H1 (cell line): Measurements from ENCODE around the gene MKRN2OS. TPM values are rescaled to one million over a fixed set of nuclear protein-coding genes. Genes with fewer than 3 reads are reported as not detected.

Experiments used
- CTCF ChIA-PET: fragments of 300-600 bp; sonication (Branson Sonifier 250); formaldehyde crosslinking; loops from one replicate; lab custom pipeline; 2021; ENCODE audit not compliant: partially characterized antibody; lab: Charles Lee
- POLR2A ChIA-PET: fragments of 300-600 bp; sonication (Branson Sonifier 250); formaldehyde crosslinking; loops from one replicate; lab custom pipeline; 2021; ENCODE audit warnings: inconsistent platforms; ENCODE audit not compliant: partially characterized antibody; lab: Charles Lee
- DNase-seq, 2 experiments: peaks; one replicate each; pipeline versions ENCODE4 v3.0.0 to v3.0.0-alpha.2; 2010 to 2022; ENCODE audit warnings: low spot score in 2 of 2, low read depth in 1 of 2, mixed read lengths in 1 of 2
- FAIRE-seq: peaks from 2 replicates; lab custom pipeline; 2011; peaks lifted over from hg19 to GRCh38; lab: Jason Lieb, UNC
- H2AFZ ChIP-seq: 2 replicates; pipeline ENCODE4 v1.8.1; 2012; ENCODE audit warnings: low read length, inconsistent platforms
- H2AK5ac ChIP-seq: 2 replicates; pipeline ENCODE4 v1.6.1; 2013; ENCODE audit warnings: low read depth, low read length
- H2BK120ac ChIP-seq: replicated peaks from 2 replicates; pipeline ENCODE3; 2013; ENCODE audit warnings: low read depth, low read length, inconsistent platforms
- H2BK12ac ChIP-seq: 2 replicates; pipeline ENCODE4 v1.6.1; 2013; ENCODE audit warnings: low read depth, low read length
- H2BK15ac ChIP-seq: 2 replicates; pipeline ENCODE4 v1.6.1; 2013; ENCODE audit warnings: low read length
- H2BK20ac ChIP-seq: 2 replicates; pipeline ENCODE4 v1.6.1; 2013; ENCODE audit warnings: low read length
- H2BK5ac ChIP-seq: 2 replicates; pipeline ENCODE4 v1.6.1; 2013; ENCODE audit warnings: low read depth, low read length
- H3K14ac ChIP-seq: 2 replicates; pipeline ENCODE4 v1.6.1; 2013; ENCODE audit warnings: inconsistent platforms; ENCODE audit not compliant: insufficient read length
- H3K18ac ChIP-seq: 2 replicates; pipeline ENCODE4 v1.6.1; 2013; ENCODE audit warnings: low read length; ENCODE audit errors: extremely low read depth
- H3K23ac ChIP-seq: 2 replicates; pipeline ENCODE4 v1.6.1; 2013; ENCODE audit warnings: inconsistent platforms; ENCODE audit not compliant: insufficient read length
- H3K23me2 ChIP-seq: 2 replicates; pipeline ENCODE4 v1.6.1; 2013; ENCODE audit warnings: low read depth, low read length
- H3K27ac ChIP-seq: 2 replicates; pipeline ENCODE4 v1.6.1; 2011; ENCODE audit warnings: low read depth, low read length, inconsistent platforms
- H3K27me3 ChIP-seq, 4 experiments: replicated peaks in 1 of 4; 1 replicate in 1 of 4; 2 replicates in 3 of 4; pipeline versions ENCODE4 v1.6.1 to v1.8.1; 2011 to 2013; ENCODE audit warnings: low read length in 3 of 4, mild to moderate bottlenecking in 3 of 4, inconsistent platforms in 2 of 4, mixed read lengths in 2 of 4, moderate library complexity in 1 of 4; ENCODE audit not compliant: control insufficient read depth in 3 of 4, insufficient read depth in 3 of 4; ENCODE audit errors: extremely low read depth in 1 of 4
- H3K36me3 ChIP-seq, 4 experiments: 2 replicates each; pipeline versions ENCODE4 v1.6.1 to v1.8.1; 2011 to 2013; ENCODE audit warnings: mild to moderate bottlenecking in 4 of 4, low read length in 3 of 4, moderate library complexity in 2 of 4, control low read depth in 1 of 4, inconsistent platforms in 1 of 4; ENCODE audit not compliant: insufficient read depth in 4 of 4, control insufficient read depth in 2 of 4
- H3K4ac ChIP-seq: replicated peaks from 2 replicates; pipeline ENCODE3; 2013; ENCODE audit warnings: low read length, low read depth, mixed read lengths, inconsistent platforms; ENCODE audit not compliant: insufficient read length
- H3K4me1 ChIP-seq, 4 experiments: replicated peaks in 1 of 4; 1 replicate in 1 of 4; 2 replicates in 3 of 4; pipeline versions ENCODE4 v1.6.1 to v1.8.1; 2011 to 2013; ENCODE audit warnings: low read length in 3 of 4, inconsistent platforms in 2 of 4, mixed read lengths in 1 of 4; ENCODE audit not compliant: insufficient read depth in 4 of 4, control insufficient read depth in 3 of 4
- H3K4me2 ChIP-seq, 2 experiments: 2 replicates each; pipeline versions ENCODE4 v1.6.1 to v1.8.1; 2011 to 2013; ENCODE audit warnings: low read depth in 2 of 2, low read length in 2 of 2, control low read depth in 1 of 2, inconsistent platforms in 1 of 2, mild to moderate bottlenecking in 1 of 2; ENCODE audit not compliant: insufficient read depth in 1 of 2
- H3K4me3 ChIP-seq, 4 experiments: fragments of 200-600, 300-600 bp in 1 of 4; sonication (generic), shearing (Covaris generic), sonication (Bioruptor Twin) in 1 of 4; 2 replicates each; pipeline versions ENCODE4 v1.5.1 to v1.8.1; 2011 to 2016; ENCODE audit warnings: low read length in 4 of 4, low read depth in 3 of 4, control low read depth in 2 of 4, inconsistent platforms in 2 of 4, mild to moderate bottlenecking in 2 of 4, mixed read lengths in 1 of 4, moderate library complexity in 1 of 4; ENCODE audit not compliant: insufficient read depth in 2 of 4; ENCODE audit errors: extremely low read depth in 1 of 4
- H3K56ac ChIP-seq: replicated peaks from 2 replicates; pipeline ENCODE3; 2013; ENCODE audit warnings: low read depth, mild to moderate bottlenecking, mixed read lengths, low read length, inconsistent platforms; ENCODE audit not compliant: insufficient read length
- H3K79me1 ChIP-seq: 2 replicates; pipeline ENCODE4 v1.6.1; 2013; ENCODE audit warnings: low read depth, low read length, control low read depth
- H3K79me2 ChIP-seq, 2 experiments: 2 replicates each; pipeline versions ENCODE4 v1.6.1 to v1.8.1; 2012 to 2013; ENCODE audit warnings: low read length in 2 of 2, mild to moderate bottlenecking in 2 of 2, inconsistent platforms in 1 of 2; ENCODE audit not compliant: insufficient read depth in 2 of 2, control insufficient read depth in 1 of 2
- H3K9ac ChIP-seq, 4 experiments: replicated peaks in 1 of 4; 1 replicate in 1 of 4; 2 replicates in 3 of 4; pipeline versions ENCODE4 v1.6.1 to v1.8.1; 2011 to 2013; ENCODE audit warnings: low read depth in 3 of 4, low read length in 3 of 4, control low read depth in 2 of 4, mild to moderate bottlenecking in 2 of 4, moderate library complexity in 2 of 4, inconsistent platforms in 1 of 4; ENCODE audit errors: extremely low read depth in 1 of 4
- H3K9me3 ChIP-seq, 2 experiments: 2 replicates each; pipeline versions ENCODE4 v1.6.1 to v1.8.1; 2012 to 2013; ENCODE audit warnings: mild to moderate bottlenecking in 2 of 2, moderate library complexity in 2 of 2, control low read depth in 1 of 2, inconsistent platforms in 1 of 2, low read depth in 1 of 2, low read length in 1 of 2, mixed read lengths in 1 of 2; ENCODE audit not compliant: insufficient read depth in 2 of 2
- H4K20me1 ChIP-seq, 2 experiments: replicated peaks in 1 of 2; 2 replicates each; pipeline versions ENCODE3 to v1.8.1; 2011 to 2013; ENCODE audit warnings: inconsistent platforms in 2 of 2, low read length in 2 of 2, mild to moderate bottlenecking in 1 of 2; ENCODE audit not compliant: insufficient read depth in 2 of 2, control insufficient read depth in 1 of 2
- H4K5ac ChIP-seq: 2 replicates; pipeline ENCODE4 v1.6.1; 2013; ENCODE audit warnings: low read length, low read depth, mixed read lengths, inconsistent platforms; ENCODE audit not compliant: insufficient read length
- H4K8ac ChIP-seq: 2 replicates; pipeline ENCODE4 v1.8.0; 2013; ENCODE audit warnings: mild to moderate bottlenecking, moderate library complexity, low read length, inconsistent platforms; ENCODE audit not compliant: insufficient read depth; ENCODE audit errors: extremely low read depth
- H4K91ac ChIP-seq: replicated peaks from 2 replicates; pipeline ENCODE3; 2013; ENCODE audit warnings: low read length, mixed read lengths, inconsistent platforms; ENCODE audit not compliant: insufficient read length
- HDAC6 ChIP-seq: IDR thresholded peaks from one replicate; pipeline ENCODE4 v1.7.1; 2012; ENCODE audit warnings: low read depth, mild to moderate bottlenecking, inconsistent platforms, low read length, moderate library complexity
- POLR2A ChIP-seq, 2 experiments: IDR thresholded peaks; 1 replicate in 1 of 2; 2 replicates in 1 of 2; pipeline ENCODE4 v1.6.1; 2011; ENCODE audit warnings: low read depth in 2 of 2, low read length in 2 of 2, mild to moderate bottlenecking in 2 of 2; ENCODE audit errors: control extremely low read depth in 1 of 2
- RAD21 ChIP-seq, 2 experiments: IDR thresholded peaks in 1 of 2; conservative IDR thresholded peaks in 1 of 2; 2 replicates each; pipeline ENCODE4 v1.6.1; 2011; ENCODE audit warnings: low read depth in 2 of 2, low read length in 2 of 2, improper control_type of control experiment in 1 of 2, inconsistent platforms in 1 of 2, mild to moderate bottlenecking in 1 of 2, moderate library complexity in 1 of 2
- WGBS, 2 experiments: shearing (Covaris generic) in 1 of 2; methylation state at CpG; one replicate each; pipeline versions ENCODE4 v1.1.6 to v1.1.7; 2013 to 2015; ENCODE audit warnings: low lambda C conversion rate in 2 of 2, mixed read lengths in 2 of 2, inconsistent platforms in 1 of 2, low coverage in 1 of 2, missing lambda C conversion rate in 1 of 2; ENCODE audit not compliant: insufficient replicate concordance in 2 of 2, insufficient coverage in 1 of 2, insufficient read length in 1 of 2; ENCODE audit errors: extremely low coverage in 1 of 2, missing lambda C conversion rate in 1 of 2; 5-methylcytosine and 5-hydroxymethylcytosine counted together
- polyA plus RNA-seq, 7 experiments: library from polyadenylated mRNA; depleted of rRNA in 3 of 7; stranded (reverse) in 5 of 7; unstranded in 2 of 7; fragments of >200 nt in 5 of 7; fragments of 200-250 nt in 2 of 7; gene quantifications; 1 replicate in 5 of 7; 2 replicates in 1 of 7; 4 replicates in 1 of 7; pipeline versions ENCODE4 v1.2.1 to v1.2.3, GENCODE V29; 2011 to 2013; ENCODE audit warnings: missing spikeins in 2 of 7, mixed read lengths in 2 of 7
- total RNA-seq: library from RNA; stranded (reverse); fragmentation: NEBNext Ultra II Directional; extraction: Animal tissue kit (Norgen Biotek cat#: 25700); gene quantifications from 2 replicates; pipeline ENCODE4 v1.2.1, GENCODE V29; 2021

MKRN2OS gene
- total and polyA plus RNA-seq, 2 of the 8 experiments (the other 6 are each of a cell fraction or from before 2014, with no cell fraction given), result 0.15 to 0.41 TPM

DNA sequence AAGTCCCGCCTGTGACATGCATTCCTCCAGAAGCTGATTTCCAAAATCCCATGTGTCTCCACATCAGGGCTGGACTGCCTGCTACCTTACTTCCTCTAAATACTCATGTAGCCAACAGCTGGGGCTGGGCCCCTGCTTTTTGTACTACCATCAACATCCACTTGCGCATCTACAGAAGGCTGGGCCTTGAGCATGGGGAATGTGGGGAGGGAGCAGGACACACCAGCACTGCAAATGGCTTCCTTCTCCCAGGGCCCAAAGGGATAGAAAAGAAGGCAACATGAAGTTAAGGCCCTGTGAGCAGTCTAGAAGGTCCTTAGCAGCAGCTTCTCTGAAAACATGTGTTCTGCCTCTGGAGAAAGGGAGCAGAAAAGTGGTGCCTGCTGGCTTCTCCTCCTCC, 38.8 kb upstream of the MKRN2OS start:
- no peak for TF ChIP-seq RAD21 (IDR thresholded peaks at IDR 0.05 in 1 of 2, conservative IDR thresholded peaks at IDR 0.05 in 1 of 2; ENCODE audit: low read depth in 2 of 2, low read length in 2 of 2)
- TF ChIP-seq POLR2A (IDR thresholded peaks at IDR 0.05; ENCODE audit: control extremely low read depth in 1 of 2, low read depth in 2 of 2, low read length in 2 of 2), result peak; percentile 5 to 67; a peak in 2 of 3 replicates
- no peak for TF ChIP-seq HDAC6
- no peaks in the 10 kb centered on the region for H3K79me1 ChIP-seq
- H4K20me1 ChIP-seq, result peaks cover 4 to 8% of the 10 kb centered on the region in 2 experiments
- no peaks in the 10 kb centered on the region for H3K23me2 ChIP-seq
- no peak for DNase-seq
- no peak overlapping the region for H2BK120ac ChIP-seq
- no peak overlapping the region for H3K56ac ChIP-seq
- H3K27ac ChIP-seq, result no peak overlapping the region
- H3K18ac ChIP-seq, result no peak overlapping the region
- no peak for FAIRE-seq
- H3K14ac ChIP-seq, result no peak overlapping the region
- 0 out of 2 replicates have a peak overlapping the region, but pooled peaks have one; percentile 26 for H2BK5ac ChIP-seq
- H4K5ac ChIP-seq, result no peak overlapping the region
- no peak overlapping the region for H3K9ac ChIP-seq
- H4K91ac ChIP-seq, result no peak overlapping the region
- no peaks in the 10 kb centered on the region for H3K79me2 ChIP-seq
- no peak overlapping the region for H2BK12ac ChIP-seq
- peaks cover 25 to 71% (median 51%) of the 10 kb centered on the region in 4 experiments for H3K36me3 ChIP-seq
- H2AFZ ChIP-seq, result no peak overlapping the region
- no peak overlapping the region for H4K8ac ChIP-seq
- H3K4me1 ChIP-seq, result no peaks in the 10 kb centered on the region
- no peak overlapping the region for H3K4me3 ChIP-seq
- WGBS, 2 experiments, result 92% methylated on average over 2 of the region's 2 CpGs; no CpG with 5 or more reads in 1 of the 2 experiments
- H2BK15ac ChIP-seq, result no peak overlapping the region
- H3K23ac ChIP-seq, result no peak overlapping the region
- H2AK5ac ChIP-seq, result no peak overlapping the region
- H3K4me2 ChIP-seq, result no peak overlapping the region
- H2BK20ac ChIP-seq, result no peak overlapping the region
- no peaks in the 10 kb centered on the region for H3K9me3 ChIP-seq
- H3K4ac ChIP-seq, result no peak overlapping the region
- H3K27me3 ChIP-seq, result no peaks in the 10 kb centered on the region
- CTCF ChIA-PET, result interaction anchor here (0.6 to 1.8 kb wide), 6 partner anchors 26 to 317 kb away, joined by 3 to 6 read pairs (median 4); partner anchors contain the start of gene MKRN2OS
- POLR2A ChIA-PET, result interaction anchor here (0.7 to 1.6 kb wide), 5 partner anchors 9 to 253 kb away, joined by 3 to 4 read pairs (median 3); no protein-coding TSS in a partner anchor
